Frontal cortex (tissue), 4 donors: ENCODE data around the gene PROCA1. TPM values are rescaled to one million over a fixed set of nuclear protein-coding genes. Genes with fewer than 3 reads are reported as not detected.
"Not testable (repeated sequence)": the region's sequence is repeated elsewhere in the genome, so short reads cannot be mapped to it uniquely, and the experiment has no call there.

Experiments
- DNase-seq, 2 donors: peaks; one replicate each; pipeline ENCODE4 v3.0.0; 2012; ENCODE audit warnings: low spot score in 2 of 2
- FAIRE-seq: peaks from 2 replicates; lab custom pipeline; 2012; peaks lifted over from hg19 to GRCh38; lab: Jason Lieb, UNC
- total RNA-seq: library from RNA; depleted of rRNA; stranded (reverse); fragments of >200 nt; gene quantifications from one replicate; pipeline ENCODE4 v1.2.3, GENCODE V29; 2014
- donor health status: control.
- donor health status: control.
- donor health status: control.

Gene PROCA1
- total RNA-seq, 1 donor from 2014 or later, result 2.9 TPM

DNA sequence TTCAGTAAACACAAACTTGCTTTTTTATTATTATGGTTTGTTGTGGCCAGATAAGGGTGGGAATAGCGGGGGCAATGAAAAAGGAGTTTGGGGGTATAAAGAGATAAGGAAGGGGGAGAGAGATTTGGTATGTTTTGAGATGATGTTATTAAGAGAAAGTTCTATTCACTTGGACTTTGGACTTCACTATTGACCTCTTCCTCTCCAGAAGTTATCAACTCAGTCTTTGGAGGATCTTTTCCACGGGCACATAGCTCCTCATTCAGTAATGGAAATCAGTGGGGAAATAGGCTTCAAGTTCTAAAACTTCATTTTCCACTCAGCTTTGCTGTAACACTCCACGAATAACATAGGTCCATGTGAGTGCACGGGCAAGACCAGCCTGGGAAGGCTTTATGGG lies 23.2 kb downstream of the PROCA1 start:
- DNase-seq, result no peak
- no peak for FAIRE-seq

DNA sequence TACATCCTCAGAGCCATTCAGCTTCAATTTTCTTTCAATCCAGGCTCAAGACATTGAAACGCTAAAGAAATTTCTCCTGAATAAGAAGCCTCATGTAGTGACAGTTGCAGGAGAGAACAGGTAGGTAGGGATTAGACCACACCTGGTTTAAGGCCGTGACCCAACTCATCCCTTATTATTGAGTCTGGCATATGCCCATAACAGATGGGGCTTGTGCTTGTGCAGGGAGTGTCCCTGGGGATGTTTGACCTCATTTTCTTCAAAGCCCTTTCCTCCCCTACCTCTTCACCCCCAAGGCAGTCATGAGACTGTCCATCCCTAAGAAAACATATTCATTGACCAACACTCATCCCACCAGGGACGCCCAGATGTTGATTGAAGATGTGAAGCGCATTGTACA lies 25.4 kb downstream of the PROCA1 start:
- no peak for DNase-seq
- FAIRE-seq, result no peak

DNA sequence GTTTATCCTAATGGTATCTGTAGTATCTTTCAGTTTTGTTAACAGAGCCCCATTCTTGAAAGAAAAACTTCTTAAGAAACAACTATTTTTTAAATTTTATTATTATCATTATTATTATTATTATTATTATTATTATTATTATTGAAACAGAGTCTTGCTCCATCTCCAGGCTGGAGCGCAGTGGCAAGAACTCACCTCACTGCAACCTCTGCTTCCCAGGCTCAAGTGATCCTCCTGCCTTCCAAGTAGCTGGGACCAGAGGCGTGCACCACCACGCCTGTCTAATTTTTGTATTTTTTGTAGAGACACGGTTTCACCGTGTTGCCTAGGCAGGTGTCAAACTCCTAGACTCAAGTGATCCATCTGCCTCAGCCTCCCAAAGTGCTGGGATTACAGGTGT lies 26.3 kb downstream of the PROCA1 start:
- FAIRE-seq (no peak), DNase-seq (no peak)

DNA sequence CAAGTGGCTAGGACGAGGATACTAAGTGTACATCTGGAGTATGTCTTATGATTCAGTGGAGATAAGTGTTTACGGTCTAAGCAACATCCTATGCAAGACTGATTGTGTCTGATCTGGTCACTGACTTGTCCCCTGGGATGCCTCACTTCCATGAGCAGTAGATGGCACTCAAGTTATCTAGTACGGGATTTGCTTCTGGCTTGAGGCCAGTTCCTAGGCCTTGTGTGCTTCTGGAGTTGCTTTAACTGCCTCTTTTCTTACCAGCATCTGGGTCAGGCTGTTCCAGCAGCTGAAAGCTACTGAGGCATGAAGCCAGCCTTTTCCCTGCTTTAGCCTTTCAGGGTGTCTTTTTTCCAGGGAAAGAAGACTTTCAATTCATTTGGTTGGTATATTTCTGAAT lies 26.7 kb downstream of the PROCA1 start:
- FAIRE-seq, result no peak
- peak; percentile 47 to 72 for DNase-seq

GRCh38 chr17:28682655-28683054 lies 29.0 kb downstream of the PROCA1 start:
- no peak for FAIRE-seq

GRCh38 chr17:28675980-28676379 lies 35.7 kb downstream of the PROCA1 start:
- FAIRE-seq (no peak), DNase-seq (no peak)

More at GRCh38 chr17:28682655-28683054, 29.0 kb downstream of the PROCA1 start:
- DNase-seq, result no peak

GRCh38 chr17:28675490-28675889 lies 36.2 kb downstream of the PROCA1 start:
- FAIRE-seq, result no peak

GRCh38 chr17:28669918-28670317 lies 41.8 kb downstream of the PROCA1 start:
- no peak for DNase-seq
- no peak for FAIRE-seq

More at GRCh38 chr17:28675490-28675889, 36.2 kb downstream of the PROCA1 start:
- no peak for DNase-seq

DNA sequence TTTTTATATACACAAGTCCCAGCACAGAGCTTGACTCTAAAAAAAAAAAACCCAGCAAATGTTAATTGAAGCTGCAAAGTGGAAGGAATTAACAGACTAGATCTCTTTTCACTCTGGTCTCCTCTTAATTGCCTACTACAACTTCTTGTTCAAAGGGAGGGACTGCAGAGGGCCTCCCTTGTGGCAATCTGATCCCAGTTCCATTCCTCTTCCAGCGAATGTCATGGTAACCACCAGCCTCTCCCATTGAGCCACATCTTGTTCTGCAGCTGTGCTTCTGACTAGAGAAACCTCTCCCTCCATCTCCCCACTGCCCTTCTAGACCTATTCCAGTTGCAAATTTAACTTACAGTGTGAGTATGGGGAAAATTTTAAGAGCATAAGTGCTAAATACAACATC lies 43.8 kb downstream of the PROCA1 start:
- FAIRE-seq, result no peak
- DNase-seq, result no peak

DNA sequence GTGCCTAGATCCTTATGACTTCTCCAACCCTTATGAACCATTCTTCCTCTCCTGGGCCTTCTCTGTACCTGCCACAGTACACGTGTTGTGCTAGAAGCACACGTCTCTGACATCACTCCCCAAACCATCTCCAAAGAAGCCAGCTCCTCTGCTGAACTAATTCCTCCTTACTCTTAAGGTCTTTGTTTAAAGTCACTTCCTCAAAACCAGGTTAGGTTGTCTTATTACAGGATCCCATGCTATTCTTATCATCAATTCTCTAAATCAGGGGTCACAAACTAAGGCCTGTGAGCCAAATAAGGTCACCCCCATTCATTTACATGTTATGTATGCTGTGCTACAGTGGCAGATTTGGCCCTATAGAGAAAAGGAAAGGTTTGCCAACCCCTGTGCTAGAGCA lies 45.7 kb downstream of the PROCA1 start:
- DNase-seq (no peak), FAIRE-seq (no peak)

DNA sequence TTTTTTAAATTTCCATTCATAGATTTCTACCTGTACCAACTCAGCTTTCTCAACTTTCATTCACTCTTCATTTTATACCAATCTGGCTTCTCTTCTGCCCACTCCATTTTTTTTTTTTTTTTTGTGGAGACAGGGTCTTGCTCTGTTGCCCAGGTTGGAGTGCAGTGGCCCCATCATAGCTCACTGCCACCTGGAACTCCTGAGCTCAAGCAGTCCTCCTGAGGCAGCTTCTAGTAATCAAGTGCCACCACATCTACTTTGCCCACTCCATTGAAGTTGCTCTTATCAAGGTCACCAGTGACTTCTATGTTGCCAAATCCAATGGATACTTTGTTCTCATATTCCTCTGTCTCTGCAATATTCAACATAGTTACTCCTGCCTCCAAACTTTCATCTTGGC lies 48.0 kb downstream of the PROCA1 start:
- FAIRE-seq, result no peak
- DNase-seq, result no peak

GRCh38 chr17:28662527-28662829 lies 49.2 kb downstream of the PROCA1 start:
- FAIRE-seq, result no peak
- DNase-seq, result no peak

- FAIRE-seq (no peak), DNase-seq (peak; percentile 91 to 94)
Measured at GRCh38 chr17:28661635-28662526, 49.8 kb downstream of the PROCA1 start, which contains the start of the genes SDF2 and SUPT6H. Gene SDF2 (minus strand): TSS chr17:28661906. CDS start chr17:28661876, 30 bp downstream. Gene SUPT6H (plus strand): TSS chr17:28662205. CDS start chr17:28673402, 11,197 bp downstream.

DNA sequence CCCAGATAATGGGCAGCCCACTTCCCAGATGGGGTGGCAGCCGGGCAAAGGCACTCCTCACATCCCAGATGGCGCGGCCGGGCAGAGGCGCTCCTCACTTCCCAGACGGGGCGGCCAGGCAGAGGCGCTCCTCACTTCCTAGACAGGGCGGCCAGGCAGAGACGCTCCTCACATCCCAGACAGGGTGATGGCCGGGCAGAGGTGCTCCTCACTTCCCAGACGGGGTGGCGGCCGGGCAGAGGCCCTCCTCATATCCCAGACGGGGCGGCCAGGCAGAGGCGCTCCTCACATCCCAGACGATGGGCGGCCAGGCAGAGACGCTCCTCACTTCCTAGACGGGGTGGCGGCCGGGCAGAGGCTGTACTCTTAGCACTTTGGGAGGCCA lies 52.2 kb downstream of the PROCA1 start:
- not testable (repeated sequence) for FAIRE-seq, DNase-seq

GRCh38 chr17:28658766-28659496 lies 52.8 kb downstream of the PROCA1 start:
- not testable (repeated sequence) for DNase-seq, FAIRE-seq

- FAIRE-seq, result not testable (repeated sequence)
Measured at GRCh38 chr17:28658342-28658741, 53.3 kb downstream of the PROCA1 start.

GRCh38 chr17:28657756-28658155 lies 53.9 kb downstream of the PROCA1 start:
- DNase-seq, result no peak
- FAIRE-seq, result no peak

More at GRCh38 chr17:28658342-28658741, 53.3 kb downstream of the PROCA1 start:
- not testable (repeated sequence) for DNase-seq

DNA sequence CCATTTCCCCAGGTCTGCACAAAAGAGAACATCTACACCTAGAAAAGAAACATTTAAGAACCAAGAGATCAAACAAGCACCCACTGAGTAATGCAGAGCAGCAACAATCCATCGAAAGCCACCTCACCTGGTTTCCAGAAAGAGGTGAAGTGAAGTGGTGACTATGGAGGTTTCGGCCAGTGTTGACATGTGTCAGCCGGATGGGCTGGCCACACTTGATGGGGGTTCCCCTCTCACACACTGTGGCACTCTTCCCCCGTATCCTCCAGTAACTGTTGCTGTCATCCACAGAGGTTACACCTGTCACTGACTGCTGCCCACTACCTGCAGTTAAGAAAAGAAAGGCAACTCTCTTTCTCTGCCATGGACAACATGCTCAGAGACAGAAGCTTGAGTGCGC lies 56.5 kb downstream of the PROCA1 start:
- DNase-seq, result no peak
- no peak for FAIRE-seq
